ENCODE data around the gene NT5DC4.

The NT5DC4 gene

DNA sequence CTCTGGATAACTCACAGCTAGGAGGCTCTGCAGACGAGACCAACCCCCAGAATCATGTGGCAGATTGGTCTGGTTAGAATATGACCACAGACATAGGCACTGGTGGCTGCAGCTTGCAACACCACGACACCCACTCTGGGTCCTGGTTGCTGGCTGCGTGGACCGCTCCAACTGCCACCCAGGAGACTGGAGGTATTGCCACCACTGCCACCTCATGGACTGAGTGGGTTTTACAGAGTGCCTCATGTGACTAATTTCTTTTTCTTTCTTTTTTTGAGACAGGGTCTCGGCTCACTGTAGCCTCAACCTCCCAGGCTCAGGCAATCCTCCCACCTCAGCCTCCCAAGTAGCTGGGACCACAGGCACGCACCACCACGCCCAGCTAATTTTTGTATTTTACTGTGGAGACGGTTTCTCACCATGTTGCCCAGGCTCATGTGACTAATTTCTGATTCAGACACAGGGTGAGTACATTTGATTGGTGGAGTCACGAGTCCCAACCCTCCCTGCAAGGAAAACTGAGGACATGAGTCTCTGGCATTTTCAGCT is 29.9 kb upstream of the NT5DC4 start:
- Histone ChIP-seq H3K4me3 (replicated peaks; ENCODE audit: insufficient read depth, low read length) (no peak overlapping the region), H3K27me3 (ENCODE audit: insufficient read depth, poor library complexity, severe bottlenecking) (no peaks in the 10 kb centered on the region), H3K27ac (replicated peaks) (peak overlapping the region; percentile 64)
- DNase-seq (ENCODE audit: low read depth in 1 of 2, low spot score in 1 of 2): peak; percentile 86 to 96
- TF ChIP-seq POLR2AphosphoS5 (IDR thresholded peaks at IDR 0.05; ENCODE audit: low read depth): peak; percentile 88
- TF ChIP-seq, protein P1, sequence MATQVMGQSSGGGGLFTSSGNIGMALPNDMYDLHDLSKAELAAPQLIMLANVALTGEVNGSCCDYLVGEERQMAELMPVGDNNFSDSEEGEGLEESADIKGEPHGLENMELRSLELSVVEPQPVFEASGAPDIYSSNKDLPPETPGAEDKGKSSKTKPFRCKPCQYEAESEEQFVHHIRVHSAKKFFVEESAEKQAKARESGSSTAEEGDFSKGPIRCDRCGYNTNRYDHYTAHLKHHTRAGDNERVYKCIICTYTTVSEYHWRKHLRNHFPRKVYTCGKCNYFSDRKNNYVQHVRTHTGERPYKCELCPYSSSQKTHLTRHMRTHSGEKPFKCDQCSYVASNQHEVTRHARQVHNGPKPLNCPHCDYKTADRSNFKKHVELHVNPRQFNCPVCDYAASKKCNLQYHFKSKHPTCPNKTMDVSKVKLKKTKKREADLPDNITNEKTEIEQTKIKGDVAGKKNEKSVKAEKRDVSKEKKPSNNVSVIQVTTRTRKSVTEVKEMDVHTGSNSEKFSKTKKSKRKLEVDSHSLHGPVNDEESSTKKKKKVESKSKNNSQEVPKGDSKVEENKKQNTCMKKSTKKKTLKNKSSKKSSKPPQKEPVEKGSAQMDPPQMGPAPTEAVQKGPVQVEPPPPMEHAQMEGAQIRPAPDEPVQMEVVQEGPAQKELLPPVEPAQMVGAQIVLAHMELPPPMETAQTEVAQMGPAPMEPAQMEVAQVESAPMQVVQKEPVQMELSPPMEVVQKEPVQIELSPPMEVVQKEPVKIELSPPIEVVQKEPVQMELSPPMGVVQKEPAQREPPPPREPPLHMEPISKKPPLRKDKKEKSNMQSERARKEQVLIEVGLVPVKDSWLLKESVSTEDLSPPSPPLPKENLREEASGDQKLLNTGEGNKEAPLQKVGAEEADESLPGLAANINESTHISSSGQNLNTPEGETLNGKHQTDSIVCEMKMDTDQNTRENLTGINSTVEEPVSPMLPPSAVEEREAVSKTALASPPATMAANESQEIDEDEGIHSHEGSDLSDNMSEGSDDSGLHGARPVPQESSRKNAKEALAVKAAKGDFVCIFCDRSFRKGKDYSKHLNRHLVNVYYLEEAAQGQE (IDR thresholded peaks at IDR 0.05; ENCODE audit: insufficient replicate concordance, low read depth): no peak
- TF ChIP-seq, protein P2, sequence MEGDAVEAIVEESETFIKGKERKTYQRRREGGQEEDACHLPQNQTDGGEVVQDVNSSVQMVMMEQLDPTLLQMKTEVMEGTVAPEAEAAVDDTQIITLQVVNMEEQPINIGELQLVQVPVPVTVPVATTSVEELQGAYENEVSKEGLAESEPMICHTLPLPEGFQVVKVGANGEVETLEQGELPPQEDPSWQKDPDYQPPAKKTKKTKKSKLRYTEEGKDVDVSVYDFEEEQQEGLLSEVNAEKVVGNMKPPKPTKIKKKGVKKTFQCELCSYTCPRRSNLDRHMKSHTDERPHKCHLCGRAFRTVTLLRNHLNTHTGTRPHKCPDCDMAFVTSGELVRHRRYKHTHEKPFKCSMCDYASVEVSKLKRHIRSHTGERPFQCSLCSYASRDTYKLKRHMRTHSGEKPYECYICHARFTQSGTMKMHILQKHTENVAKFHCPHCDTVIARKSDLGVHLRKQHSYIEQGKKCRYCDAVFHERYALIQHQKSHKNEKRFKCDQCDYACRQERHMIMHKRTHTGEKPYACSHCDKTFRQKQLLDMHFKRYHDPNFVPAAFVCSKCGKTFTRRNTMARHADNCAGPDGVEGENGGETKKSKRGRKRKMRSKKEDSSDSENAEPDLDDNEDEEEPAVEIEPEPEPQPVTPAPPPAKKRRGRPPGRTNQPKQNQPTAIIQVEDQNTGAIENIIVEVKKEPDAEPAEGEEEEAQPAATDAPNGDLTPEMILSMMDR (IDR thresholded peaks at IDR 0.05; ENCODE audit: insufficient read depth, low read length): peak; percentile 48

DNA sequence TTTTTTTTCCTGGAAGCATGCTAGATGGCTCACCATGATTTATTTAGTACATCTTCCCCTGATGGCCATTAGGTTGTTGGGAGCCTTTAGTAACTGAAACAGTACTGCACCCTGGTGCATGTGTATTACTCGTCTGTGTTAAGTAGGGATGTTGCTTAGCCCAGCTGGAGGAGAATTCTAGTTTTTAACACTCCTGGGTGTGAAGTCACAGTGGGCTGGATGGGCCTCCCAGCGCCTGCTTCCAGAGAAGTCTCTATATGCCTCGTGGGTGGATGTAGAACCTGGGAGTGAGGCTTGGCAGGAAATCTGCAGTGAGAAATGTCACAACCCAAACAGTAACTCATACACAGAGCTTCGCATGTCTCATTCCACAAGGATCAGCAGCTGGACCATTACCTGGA is 28.9 kb upstream of the NT5DC4 start:
- Histone ChIP-seq H3K4me3 (replicated peaks; ENCODE audit: insufficient read depth, low read length) (no peak overlapping the region), H3K27ac (replicated peaks) (0 out of 2 replicates have a peak overlapping the region, but pooled peaks have one; percentile 15), H3K27me3 (ENCODE audit: insufficient read depth, poor library complexity, severe bottlenecking) (no peaks in the 10 kb centered on the region)
- no peak for DNase-seq (ENCODE audit: low read depth in 1 of 2, low spot score in 1 of 2)
- TF ChIP-seq, protein P1 (IDR thresholded peaks at IDR 0.05; ENCODE audit: insufficient replicate concordance, low read depth): no peak
- TF ChIP-seq SPI1 (IDR thresholded peaks at IDR 0.05; ENCODE audit: borderline replicate concordance, low read depth) (no peak), POLR2AphosphoS5 (IDR thresholded peaks at IDR 0.05; ENCODE audit: low read depth) (no peak), GABPA (IDR thresholded peaks at IDR 0.05; ENCODE audit: low read depth) (no peak)
- TF ChIP-seq, protein P2 (IDR thresholded peaks at IDR 0.05; ENCODE audit: insufficient read depth, low read length): no peak

DNA sequence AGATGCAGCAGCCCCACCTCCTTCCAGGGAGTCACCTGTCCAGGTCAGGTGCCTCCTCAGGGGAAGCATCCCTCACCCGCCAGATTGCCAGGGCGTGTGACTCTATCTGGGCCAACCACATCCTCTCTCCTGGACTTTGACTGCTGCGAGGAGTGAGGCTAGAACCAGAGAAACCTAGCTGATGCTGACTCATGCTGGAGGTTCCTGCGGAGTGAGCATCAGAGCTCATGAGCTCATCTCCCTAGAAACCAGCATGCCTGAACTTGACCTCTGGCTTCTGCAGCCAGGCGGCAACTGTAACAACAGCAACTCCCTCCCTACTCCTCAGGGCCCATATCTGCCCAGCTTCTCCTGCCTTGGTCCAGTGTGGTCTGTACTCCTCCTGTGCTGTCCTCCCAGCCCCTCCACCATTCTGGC is 28.3 kb upstream of the NT5DC4 start:
- Histone ChIP-seq H3K4me3 (replicated peaks; ENCODE audit: insufficient read depth, low read length) (no peak overlapping the region), H3K27ac (replicated peaks) (peak overlapping the region; percentile 48), H3K27me3 (ENCODE audit: insufficient read depth, poor library complexity, severe bottlenecking) (no peaks in the 10 kb centered on the region)
- DNase-seq (ENCODE audit: low read depth in 1 of 2, low spot score in 1 of 2): peak; percentile 88 to 92
- no peak for TF ChIP-seq GABPA (IDR thresholded peaks at IDR 0.05; ENCODE audit: low read depth)
- TF ChIP-seq POLR2AphosphoS5 (IDR thresholded peaks at IDR 0.05; ENCODE audit: low read depth): no peak
- TF ChIP-seq, protein P1 (IDR thresholded peaks at IDR 0.05; ENCODE audit: insufficient replicate concordance, low read depth): no peak
- no peak for TF ChIP-seq SPI1 (IDR thresholded peaks at IDR 0.05; ENCODE audit: borderline replicate concordance, low read depth)
- TF ChIP-seq, protein P2 (IDR thresholded peaks at IDR 0.05; ENCODE audit: insufficient read depth, low read length): no peak

All from HL-60 (cell line).